K562 treated with DMSO at 1 percent for 24 hours (cell line): ENCODE data around the gene CCNH. TPM values are rescaled to one million over a fixed set of nuclear protein-coding genes. Genes with fewer than 3 reads are reported as not detected.

ENCODE experiments used
- total RNA-seq: library from RNA; unstranded; fragments of 300-600 nt; gene quantifications from 2 replicates; pipeline ENCODE4 v1.2.3, GENCODE V29; 2022; ENCODE audit warnings: low read depth; ENCODE audit not compliant: insufficient read depth

CCNH gene
- 36.2 and 46.5 TPM in 2 replicates for total RNA-seq

GRCh38 chr5:87412630-87413342 lies at the start of gene CCNH:
TSS of gene CCNH (minus strand) at chr5:87412930. CDS start at chr5:87412794, 136 bp downstream.

Other genes starting within 250 kb of the CCNH start
- gene RASA1, start 145.0 kb downstream of the CCNH start, total RNA-seq: 10.0 and 11.1 TPM in 2 replicates